DMS79 treated with DMSO at 0.1 percent for 48 hours (cell line): ENCODE data around the gene BAHCC1.

Experiments used
- DNase-seq: peaks from one replicate; lab custom pipeline; 2025; lab: John Stamatoyannopoulos, UW

The BAHCC1 gene

GRCh38 chr17:81514739-81515529 lies 119.7 kb downstream of the BAHCC1 start:
- DNase-seq: peak; percentile 26

GRCh38 chr17:81515530-81516041 lies 120.3 kb downstream of the BAHCC1 start:
- DNase-seq: no peak
